GM23338 (cell line): ENCODE measurements around the gene KLHL36. TPM values are rescaled to one million over a fixed set of nuclear protein-coding genes. Genes with fewer than 3 reads are reported as not detected.
A peak's percentile ranks its signal among the peaks of the same experiment; 100 is the strongest.

Source experiments
- ATAC-seq: fragments of 200-7000 bp; cut with Tn5 transposase; 3 replicates; pipeline ENCODE4 v1.9.1; 2020
- DNase-seq: peaks from one replicate; pipeline ENCODE4 v3.0.0-alpha.2; 2015; ENCODE audit warnings: low spot score
- H2AFZ ChIP-seq: fragments of 200-600 bp; sonication (generic); 2 replicates; pipeline ENCODE4 v1.8.0; 2016; ENCODE audit warnings: antibody characterized with exemption, mild to moderate bottlenecking, moderate library complexity
- H3F3A ChIP-seq: fragments of 200-600 bp; sonication (generic); replicated peaks from 2 replicates; pipeline ENCODE4 v1.8.0; 2017; ENCODE audit warnings: antibody characterized with exemption, mixed run types, low read depth
- H3K27ac ChIP-seq: fragments of 200-600 bp; sonication (generic); 2 replicates; pipeline ENCODE4 v1.6.1; 2016; ENCODE audit warnings: low read depth
- H3K27me3 ChIP-seq: fragments of 200-600 bp; sonication (generic); 2 replicates; pipeline ENCODE4 v1.8.0; 2016; ENCODE audit warnings: mild to moderate bottlenecking, mixed run types, moderate library complexity; ENCODE audit not compliant: insufficient read depth
- H3K36me3 ChIP-seq: fragments of 200-600 bp; sonication (generic); 2 replicates; pipeline ENCODE4 v1.8.0; 2016; ENCODE audit warnings: mild to moderate bottlenecking; ENCODE audit not compliant: insufficient read depth
- H3K4me1 ChIP-seq: fragments of 200-600 bp; sonication (generic); 2 replicates; pipeline ENCODE4 v1.8.0; 2016; ENCODE audit warnings: mild to moderate bottlenecking, moderate library complexity; ENCODE audit not compliant: insufficient read depth
- H3K4me2 ChIP-seq: fragments of 200-600 bp; sonication (generic); 2 replicates; pipeline ENCODE4 v1.7.1; 2017; ENCODE audit warnings: mixed run types
- H3K4me3 ChIP-seq: fragments of 200-600 bp; sonication (generic); 2 replicates; pipeline ENCODE4 v1.6.1; 2016; ENCODE audit warnings: mixed run types
- H3K79me2 ChIP-seq: fragments of 200-600 bp; sonication (generic); replicated peaks from 2 replicates; pipeline ENCODE4 v1.8.0; 2017; ENCODE audit warnings: mild to moderate bottlenecking; ENCODE audit not compliant: insufficient read depth
- H3K9me2 ChIP-seq: fragments of 200-600 bp; sonication (generic); 2 replicates; pipeline ENCODE4 v1.8.0; 2017; ENCODE audit not compliant: insufficient read depth
- H4K20me1 ChIP-seq: fragments of 200-600 bp; sonication (generic); replicated peaks from 2 replicates; pipeline ENCODE4 v1.8.0; 2017; ENCODE audit warnings: mild to moderate bottlenecking; ENCODE audit not compliant: insufficient read depth
- H3K27ac Mint-ChIP-seq: 2 replicates; pipeline ENCODE4 v1.8.0; 2020; ENCODE audit warnings: inconsistent platforms, mild to moderate bottlenecking, moderate library complexity, mixed read lengths
- H3K27me3 Mint-ChIP-seq: 3 replicates; pipeline ENCODE4 v1.8.0; 2022; ENCODE audit warnings: low read depth, mild to moderate bottlenecking, moderate library complexity, mixed read lengths, inconsistent platforms; ENCODE audit not compliant: insufficient read depth, poor library complexity
- H3K36me3 Mint-ChIP-seq: 3 replicates; pipeline ENCODE4 v1.8.0; 2021; ENCODE audit warnings: low read depth, mild to moderate bottlenecking, inconsistent platforms, moderate library complexity, mixed read lengths
- H3K4me1 Mint-ChIP-seq: 3 replicates; pipeline ENCODE4 v1.8.0; 2020; ENCODE audit warnings: mild to moderate bottlenecking, inconsistent platforms, mixed read lengths
- H3K4me3 Mint-ChIP-seq: 3 replicates; pipeline ENCODE4 v1.8.0; 2021; ENCODE audit warnings: moderate library complexity, mild to moderate bottlenecking, inconsistent platforms, mixed read lengths
- H3K9me3 Mint-ChIP-seq: 3 replicates; pipeline ENCODE4 v1.8.0; 2020; ENCODE audit warnings: moderate library complexity, mild to moderate bottlenecking, inconsistent platforms, mixed read lengths
- CREB1 ChIP-seq: fragments of 250-450 bp; sonication (Bioruptor Pico); IDR thresholded peaks from 2 replicates; pipeline ENCODE4 v1.5.0; 2020; ENCODE audit warnings: low read depth, mild to moderate bottlenecking, moderate library complexity
- CTCF ChIP-seq, 2 experiments: fragments of 200-600 bp in 1 of 2; sonication (generic) in 1 of 2; conservative IDR thresholded peaks; 2 replicates each; pipeline versions ENCODE4 v1.5.1 to v1.6.1; 2016 to 2017; ENCODE audit warnings: antibody characterized with exemption in 2 of 2, low read depth in 2 of 2, mild to moderate bottlenecking in 2 of 2, moderate library complexity in 1 of 2
- ETS1 ChIP-seq: IDR thresholded peaks from 2 replicates; pipeline ENCODE4 v1.6.1; 2016; ENCODE audit warnings: antibody characterized with exemption
- EZH2 ChIP-seq: fragments of 200-600 bp; sonication (generic); IDR thresholded peaks from one replicate; pipeline ENCODE4 v1.8.0; 2017; ENCODE audit warnings: antibody characterized with exemption, mild to moderate bottlenecking, low read depth; ENCODE audit not compliant: unreplicated experiment
- EZH2phosphoT487 ChIP-seq: fragments of 200-600 bp; sonication (generic); IDR thresholded peaks from one replicate; pipeline ENCODE4 v1.8.1; 2018; ENCODE audit warnings: antibody characterized with exemption; ENCODE audit not compliant: unreplicated experiment
- JUNB ChIP-seq: IDR thresholded peaks from one replicate; pipeline ENCODE4 v1.6.1; 2016; ENCODE audit warnings: antibody characterized with exemption; ENCODE audit not compliant: unreplicated experiment
- NANOG ChIP-seq: IDR thresholded peaks from 2 replicates; pipeline ENCODE4 v1.6.1; 2016; ENCODE audit warnings: antibody characterized with exemption, borderline replicate concordance
- POLR2AphosphoS5 ChIP-seq: IDR thresholded peaks from 2 replicates; pipeline ENCODE4 v1.6.1; 2016; ENCODE audit warnings: antibody characterized with exemption, low read depth
- REST ChIP-seq: IDR thresholded peaks from one replicate; pipeline ENCODE4 v1.6.1; 2018; ENCODE audit warnings: antibody characterized with exemption; ENCODE audit not compliant: unreplicated experiment
- STAT1 ChIP-seq: IDR thresholded peaks from one replicate; pipeline ENCODE4 v1.6.1; 2016; ENCODE audit warnings: antibody characterized with exemption; ENCODE audit not compliant: unreplicated experiment
- ZNF114 ChIP-seq: fragments of 250-450 bp; sonication (Bioruptor Pico); IDR thresholded peaks from 2 replicates; pipeline ENCODE4 v1.5.0; 2020; ENCODE audit warnings: mild to moderate bottlenecking, moderate library complexity
- ZNF331 ChIP-seq: fragments of 250-450 bp; sonication (Bioruptor Pico); IDR thresholded peaks from 2 replicates; pipeline ENCODE4 v1.5.0; 2020; ENCODE audit warnings: low read depth, mild to moderate bottlenecking, moderate library complexity
- ZNF462 ChIP-seq: fragments of 250-450 bp; sonication (Bioruptor Pico); IDR thresholded peaks from 2 replicates; pipeline ENCODE4 v1.5.0; 2020; ENCODE audit warnings: mild to moderate bottlenecking, moderate library complexity
- polyA plus RNA-seq: library from polyadenylated mRNA; unstranded; fragments of >200 nt; fragmentation: Nextera tagmentation; extraction: Ambion mirVana; gene quantifications from 2 replicates; pipeline ENCODE4 v1.2.1, GENCODE V29; 2016
- total RNA-seq: library from RNA; depleted of rRNA; stranded (reverse); fragments of >200 nt; shearing (Covaris generic); gene quantifications from 2 replicates; pipeline ENCODE4 v1.2.3, GENCODE V29; 2014

KLHL36 gene
- total and polyA plus RNA-seq, 2 experiments from 2014 or later, result 13.4 to 70.4 TPM

GRCh38 chr16:84658690-84659089 is 10.4 kb downstream of the KLHL36 start:
- H3K79me2 ChIP-seq, result no peaks in the 10 kb centered on the region
- Mint-ChIP-seq H3K9me3 (no peaks in the 10 kb centered on the region), H3K4me1 (peaks cover 6% of the 10 kb centered on the region), H3K27ac (peak overlapping the region; percentile 75; the same call in 1 of the 2 replicates), H3K27me3 (peaks cover 16% of the 10 kb centered on the region), H3K36me3 (peaks cover 48% of the 10 kb centered on the region), H3K4me3 (no peak overlapping the region)
- H3K4me1 ChIP-seq, result peaks cover 4% of the 10 kb centered on the region
- no peaks in the 10 kb centered on the region for H4K20me1 ChIP-seq
- no peak overlapping the region for H3K27ac ChIP-seq
- peaks cover 4% of the 10 kb centered on the region; the same call in 1 of the 2 replicates for H3K36me3 ChIP-seq
- ATAC-seq (no peak), DNase-seq (no peak)
- no peak overlapping the region for H3K4me2 ChIP-seq
- no peak for TF ChIP-seq NANOG
- TF ChIP-seq EZH2, result no peak
- no peak for TF ChIP-seq ZNF462
- no peak for TF ChIP-seq EZH2phosphoT487
- TF ChIP-seq CTCF (conservative IDR thresholded peaks at IDR 0.05; ENCODE audit: low read depth in 2 of 2), result no peak
- no peak for TF ChIP-seq CREB1
- no peak for TF ChIP-seq JUNB
- no peak for TF ChIP-seq POLR2AphosphoS5
- no peak for TF ChIP-seq REST
- no peak for TF ChIP-seq ETS1
- no peak for TF ChIP-seq STAT1
- no peak for TF ChIP-seq ZNF114
- TF ChIP-seq ZNF331 (CRISPR knock-in tag), result no peak
- H3K27me3 ChIP-seq, result no peaks in the 10 kb centered on the region
- H3F3A ChIP-seq, result no peaks in the 10 kb centered on the region
- no peak overlapping the region for H3K4me3 ChIP-seq
- no peak overlapping the region for H2AFZ ChIP-seq
- H3K9me2 ChIP-seq, result no peaks in the 10 kb centered on the region
